Epithelial cell of esophagus (primary cell): Measurements from ENCODE around the gene SPATA1.
"Not testable (repeated sequence)": the region's sequence is repeated elsewhere in the genome, so short reads cannot be mapped to it uniquely, and the experiment has no call there.

Experiments
- DNase-seq: peaks from one replicate; pipeline ENCODE4 v3.0.0; 2010; ENCODE audit warnings: low read depth
- H3K4me3 ChIP-seq: 2 replicates; pipeline ENCODE4 v1.5.1; 2011; ENCODE audit warnings: mild to moderate bottlenecking, low read length, control low read depth
- TF ChIP-seq, protein P1 (sequence below): IDR thresholded peaks from 2 replicates; pipeline ENCODE4 v1.5.1; 2011; ENCODE audit warnings: low read depth, mild to moderate bottlenecking, low read length, control low read depth, inconsistent platforms; ENCODE audit not compliant: insufficient read depth; ENCODE audit errors: missing control alignments

Gene SPATA1

DNA sequence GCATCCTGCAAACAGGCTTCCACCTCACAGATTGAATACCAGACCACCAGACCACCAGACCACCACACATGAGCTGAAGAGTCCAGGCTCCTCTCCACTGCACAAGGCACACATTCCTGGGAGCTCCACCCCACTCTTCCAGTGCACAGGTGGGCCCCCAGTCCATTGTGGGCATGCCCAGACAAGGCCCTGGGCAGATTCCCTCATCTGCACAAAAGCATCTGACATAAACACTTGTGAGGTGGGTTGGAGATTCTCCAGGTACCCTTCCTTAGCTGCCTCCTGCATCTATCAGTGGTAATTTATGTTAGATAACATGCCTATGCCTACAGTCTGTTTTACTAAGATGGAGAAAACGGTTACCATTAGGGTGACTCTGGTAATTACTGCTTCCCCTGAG is 79.6 kb downstream of the SPATA1 start:
- TF ChIP-seq, protein P1, sequence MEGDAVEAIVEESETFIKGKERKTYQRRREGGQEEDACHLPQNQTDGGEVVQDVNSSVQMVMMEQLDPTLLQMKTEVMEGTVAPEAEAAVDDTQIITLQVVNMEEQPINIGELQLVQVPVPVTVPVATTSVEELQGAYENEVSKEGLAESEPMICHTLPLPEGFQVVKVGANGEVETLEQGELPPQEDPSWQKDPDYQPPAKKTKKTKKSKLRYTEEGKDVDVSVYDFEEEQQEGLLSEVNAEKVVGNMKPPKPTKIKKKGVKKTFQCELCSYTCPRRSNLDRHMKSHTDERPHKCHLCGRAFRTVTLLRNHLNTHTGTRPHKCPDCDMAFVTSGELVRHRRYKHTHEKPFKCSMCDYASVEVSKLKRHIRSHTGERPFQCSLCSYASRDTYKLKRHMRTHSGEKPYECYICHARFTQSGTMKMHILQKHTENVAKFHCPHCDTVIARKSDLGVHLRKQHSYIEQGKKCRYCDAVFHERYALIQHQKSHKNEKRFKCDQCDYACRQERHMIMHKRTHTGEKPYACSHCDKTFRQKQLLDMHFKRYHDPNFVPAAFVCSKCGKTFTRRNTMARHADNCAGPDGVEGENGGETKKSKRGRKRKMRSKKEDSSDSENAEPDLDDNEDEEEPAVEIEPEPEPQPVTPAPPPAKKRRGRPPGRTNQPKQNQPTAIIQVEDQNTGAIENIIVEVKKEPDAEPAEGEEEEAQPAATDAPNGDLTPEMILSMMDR: no peak
- DNase-seq: peak; percentile 50
- no peak overlapping the region for H3K4me3 ChIP-seq

DNA sequence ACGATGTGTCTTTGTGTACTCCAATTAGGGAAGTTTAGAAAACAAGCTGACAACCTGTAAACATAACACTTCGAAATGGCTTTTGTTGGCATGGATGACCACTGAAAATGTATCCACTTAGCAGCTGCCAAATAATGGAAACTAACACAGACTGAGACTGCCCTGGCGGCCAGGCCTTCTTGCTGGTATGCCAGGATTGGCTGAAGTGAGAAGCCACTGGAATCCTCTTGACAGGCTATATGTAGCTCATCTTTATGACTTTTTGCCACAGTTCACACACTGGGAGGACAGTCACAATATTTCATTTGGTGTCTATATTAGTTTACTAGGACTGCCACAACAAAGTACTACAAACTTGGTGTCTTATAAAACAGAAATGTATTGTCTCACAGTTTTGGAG is 80.9 kb downstream of the SPATA1 start:
- TF ChIP-seq, protein P1: no peak
- no peak overlapping the region for H3K4me3 ChIP-seq
- no peak for DNase-seq

DNA sequence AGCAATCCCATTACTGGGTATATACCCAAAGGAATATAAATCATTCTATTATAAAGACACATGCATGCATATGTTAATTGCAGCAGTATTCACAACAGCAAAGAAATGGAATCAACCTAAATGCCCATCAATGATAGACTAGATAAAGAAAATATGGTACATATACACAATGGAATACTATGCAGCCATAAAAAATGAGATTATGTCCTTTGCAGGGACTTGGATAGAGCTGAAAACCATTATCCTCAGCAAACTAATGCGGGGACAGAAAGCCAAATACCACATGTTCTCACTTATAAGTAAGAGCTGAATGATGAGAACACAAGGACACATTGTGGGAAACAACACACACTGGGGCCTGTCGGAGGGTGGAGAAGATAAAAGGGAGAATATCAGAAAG is 88.8 kb downstream of the SPATA1 start:
- H3K4me3 ChIP-seq, DNase-seq: not testable (repeated sequence)

DNA sequence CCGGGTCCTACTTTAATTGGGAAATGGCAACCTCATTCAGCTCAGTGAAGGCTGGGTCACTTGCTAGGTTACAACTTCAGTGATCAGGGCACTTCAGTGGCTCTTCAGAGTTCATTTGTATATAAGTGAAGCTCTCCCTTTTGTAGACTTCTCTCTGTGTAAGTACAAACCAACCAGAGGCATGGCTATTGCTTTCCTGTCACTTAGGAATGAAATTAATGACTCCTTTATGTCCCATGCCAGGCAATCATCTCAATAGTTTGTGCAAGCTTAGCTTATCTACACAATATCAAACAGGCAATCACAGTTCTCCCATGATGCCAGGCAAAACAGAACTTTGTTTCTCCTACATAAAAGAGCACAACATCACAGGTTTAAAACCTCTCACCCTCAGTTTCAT is 90.8 kb downstream of the SPATA1 start:
- no peak overlapping the region for H3K4me3 ChIP-seq
- TF ChIP-seq, protein P1: no peak
- no peak for DNase-seq

DNA sequence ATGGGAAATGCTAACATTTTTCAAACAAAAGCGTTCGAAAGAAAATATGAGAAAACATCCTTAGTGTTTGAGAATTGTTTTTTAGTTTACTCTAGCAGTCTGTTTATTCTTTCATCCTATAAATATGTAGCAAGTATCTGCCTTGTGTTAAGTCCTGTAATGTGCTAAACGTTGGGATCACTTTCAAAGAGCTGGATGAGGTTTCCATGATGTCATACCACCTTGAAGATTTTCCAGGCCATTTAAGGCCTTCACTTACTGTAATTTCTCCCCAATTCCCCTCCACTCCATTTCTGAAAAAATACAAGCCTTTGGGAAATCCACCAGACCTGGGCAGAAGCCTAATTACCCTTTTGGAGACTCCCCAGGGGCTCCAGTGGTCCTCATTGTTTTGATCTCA is 92.2 kb downstream of the SPATA1 start:
- H3K4me3 ChIP-seq: no peak overlapping the region
- DNase-seq: no peak
- TF ChIP-seq, protein P1: no peak

DNA sequence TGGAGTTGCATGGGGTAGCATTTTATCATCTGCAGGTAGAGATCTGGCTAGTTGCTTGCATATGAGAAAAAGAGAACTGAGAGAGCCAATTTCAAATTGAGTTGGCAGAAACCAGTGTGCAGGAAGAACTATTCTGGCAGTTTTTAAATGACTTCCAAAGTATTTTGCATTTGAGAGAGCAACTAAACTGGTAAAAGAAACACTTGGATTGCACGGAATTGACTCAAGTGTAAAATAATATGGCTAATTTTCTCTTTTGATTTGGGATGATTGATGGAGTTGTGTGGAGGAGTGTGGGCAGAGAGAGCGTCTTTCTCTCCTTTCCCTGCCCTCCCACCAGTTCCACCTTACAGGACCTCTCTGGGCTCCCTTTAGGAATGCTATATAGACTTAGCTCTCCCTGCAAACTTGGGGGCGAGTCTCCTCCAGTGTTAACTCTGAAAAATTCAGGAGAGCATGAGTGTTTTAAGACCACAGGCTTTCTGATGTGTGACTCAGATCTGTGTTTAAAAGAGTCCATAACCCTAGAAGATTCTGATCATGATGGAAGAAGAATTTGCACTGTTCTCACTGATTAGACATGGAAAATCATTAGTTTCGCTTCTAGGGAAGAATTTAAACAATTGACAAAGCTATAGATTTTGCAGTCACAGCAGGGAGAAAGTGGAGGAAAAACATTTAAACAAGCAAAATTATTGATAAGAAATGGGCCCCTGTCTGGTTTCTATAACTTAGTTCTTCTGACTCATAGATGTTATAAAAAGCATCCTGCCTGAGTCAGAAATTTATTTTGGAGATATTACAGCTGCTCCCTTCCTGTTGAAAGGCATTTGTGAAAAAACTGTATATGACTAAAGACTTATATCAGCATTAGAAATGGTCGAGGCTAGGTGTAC is 92.9 kb downstream of the SPATA1 start:
- TF ChIP-seq, protein P1: no peak
- H3K4me3 ChIP-seq: no peak overlapping the region
- peak; percentile 77 for DNase-seq

DNA sequence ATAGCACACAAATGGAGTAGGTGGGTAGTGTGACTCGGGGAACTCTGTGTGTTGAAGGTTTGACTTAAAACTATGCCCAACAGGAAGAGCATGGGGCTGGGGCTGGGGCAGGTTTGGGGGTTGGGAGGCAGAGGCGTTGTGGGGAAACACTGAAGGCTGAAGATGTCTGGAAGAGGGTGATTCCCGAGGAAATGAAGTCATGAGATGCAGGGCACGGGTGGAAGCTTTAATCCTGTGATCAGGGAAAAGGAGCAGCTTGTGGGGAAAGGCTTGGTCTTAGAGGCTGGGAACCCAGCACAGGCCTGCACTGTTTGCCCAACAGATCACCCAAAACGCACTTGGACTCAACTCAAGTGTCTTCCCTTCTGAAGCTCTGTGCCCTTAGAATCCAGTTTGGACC is 94.6 kb downstream of the SPATA1 start:
- H3K4me3 ChIP-seq: no peak overlapping the region
- no peak for DNase-seq
- TF ChIP-seq, protein P1: no peak
